ENCODE results near the gene CDHR5. TPM values are rescaled to one million over a fixed set of nuclear protein-coding genes. Genes with fewer than 3 reads are reported as not detected.

CDHR5 gene
- total RNA-seq, 4 donors from 2014 or later = 0.95 to 1.8 TPM; not detected in 2

DNA sequence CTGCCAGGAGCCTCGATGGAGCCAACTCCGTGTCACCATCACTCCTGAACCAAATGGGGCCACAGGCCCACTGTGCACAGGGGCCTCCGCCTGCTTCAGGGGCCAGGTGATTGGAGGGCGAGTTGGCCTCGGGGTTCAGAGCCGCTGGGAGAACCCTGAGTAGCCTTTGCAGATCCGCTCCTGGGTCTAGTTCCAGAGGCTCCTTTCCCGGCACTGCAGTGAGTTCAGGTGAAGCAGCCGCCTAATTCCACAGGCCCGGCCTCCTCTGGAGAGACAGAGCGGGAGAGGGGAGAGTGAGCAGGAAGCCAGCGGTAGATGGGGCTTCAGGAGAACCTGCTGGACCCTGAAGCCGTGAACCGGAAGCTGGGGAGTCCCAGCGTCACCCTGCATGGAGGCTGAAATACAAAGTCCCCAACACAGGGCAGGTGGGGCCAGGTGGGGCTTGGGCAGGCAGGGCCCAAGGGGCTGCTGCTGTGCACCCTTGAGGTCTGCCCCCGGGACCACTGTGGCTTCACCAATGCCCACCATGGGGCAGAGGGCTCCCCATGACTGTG lies 34.9 kb upstream of the CDHR5 start:
- no peak overlapping the region for H3K27ac ChIP-seq
- intact Hi-C loops (cut with DNase I; ENCODE audit: low total_unique reads) (loop anchor here (5.0 kb wide), 1 partner anchor 138 kb away; the partner anchor contains the start of gene SLC25A22), in situ Hi-C loops (cut with MboI; ENCODE audit: low sequenced_read_pairs in 4 of 4) (no loop called here)
- no peak overlapping the region for H3K4me3 ChIP-seq
- no peaks in the 10 kb centered on the region for H3K4me1 ChIP-seq
- no peaks in the 10 kb centered on the region for H3K9me3 ChIP-seq
- ATAC-seq (no peak), DNase-seq (no peak)
- no peak for TF ChIP-seq POLR2A (IDR thresholded peaks at IDR 0.05)
- TF ChIP-seq, protein P1, sequence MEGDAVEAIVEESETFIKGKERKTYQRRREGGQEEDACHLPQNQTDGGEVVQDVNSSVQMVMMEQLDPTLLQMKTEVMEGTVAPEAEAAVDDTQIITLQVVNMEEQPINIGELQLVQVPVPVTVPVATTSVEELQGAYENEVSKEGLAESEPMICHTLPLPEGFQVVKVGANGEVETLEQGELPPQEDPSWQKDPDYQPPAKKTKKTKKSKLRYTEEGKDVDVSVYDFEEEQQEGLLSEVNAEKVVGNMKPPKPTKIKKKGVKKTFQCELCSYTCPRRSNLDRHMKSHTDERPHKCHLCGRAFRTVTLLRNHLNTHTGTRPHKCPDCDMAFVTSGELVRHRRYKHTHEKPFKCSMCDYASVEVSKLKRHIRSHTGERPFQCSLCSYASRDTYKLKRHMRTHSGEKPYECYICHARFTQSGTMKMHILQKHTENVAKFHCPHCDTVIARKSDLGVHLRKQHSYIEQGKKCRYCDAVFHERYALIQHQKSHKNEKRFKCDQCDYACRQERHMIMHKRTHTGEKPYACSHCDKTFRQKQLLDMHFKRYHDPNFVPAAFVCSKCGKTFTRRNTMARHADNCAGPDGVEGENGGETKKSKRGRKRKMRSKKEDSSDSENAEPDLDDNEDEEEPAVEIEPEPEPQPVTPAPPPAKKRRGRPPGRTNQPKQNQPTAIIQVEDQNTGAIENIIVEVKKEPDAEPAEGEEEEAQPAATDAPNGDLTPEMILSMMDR (IDR thresholded peaks at IDR 0.05 in 4 of 5, conservative IDR thresholded peaks at IDR 0.05 in 1 of 5) = no peak
- H3K36me3 ChIP-seq = peaks cover 0 to 5% of the 10 kb centered on the region in 2 donors
- H3K27me3 ChIP-seq = no peaks in the 10 kb centered on the region

DNA sequence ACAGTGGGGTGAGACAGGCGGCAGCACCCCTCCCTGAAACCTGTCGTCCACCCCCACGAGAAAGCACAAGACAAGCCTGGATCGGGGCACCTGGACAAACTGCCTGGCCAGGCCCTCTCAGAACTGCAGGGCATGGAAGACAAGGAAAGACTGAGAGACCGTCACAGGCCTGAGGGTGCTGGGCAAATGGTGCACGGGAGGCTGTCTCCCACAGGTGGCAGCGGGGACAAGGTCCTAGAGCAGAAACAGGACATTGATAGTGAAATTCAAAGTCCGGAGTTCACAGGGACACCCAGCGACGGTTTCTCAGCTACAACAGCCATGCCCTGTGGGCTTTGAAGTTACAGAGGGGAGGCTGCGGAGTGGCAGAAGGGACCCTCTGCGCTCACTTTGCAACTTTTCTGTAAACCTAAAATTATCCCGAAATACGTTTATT lies 33.0 kb upstream of the CDHR5 start:
- Histone ChIP-seq H3K27me3 (no peaks in the 10 kb centered on the region), H3K27ac (no peak overlapping the region), H3K4me3 (no peak overlapping the region), H3K36me3 (peaks cover 0 to 5% of the 10 kb centered on the region in 2 donors), H3K4me1 (no peaks in the 10 kb centered on the region), H3K9me3 (no peaks in the 10 kb centered on the region)
- DNase-seq (no peak), ATAC-seq (no peak)
- intact Hi-C loops (cut with DNase I; ENCODE audit: low total_unique reads) (no loop called here), in situ Hi-C loops (cut with MboI; ENCODE audit: low sequenced_read_pairs in 4 of 4) (no loop called here)
- TF ChIP-seq, protein P1 (IDR thresholded peaks at IDR 0.05 in 4 of 5, conservative IDR thresholded peaks at IDR 0.05 in 1 of 5) = no peak
- TF ChIP-seq POLR2A (IDR thresholded peaks at IDR 0.05) = no peak

DNA sequence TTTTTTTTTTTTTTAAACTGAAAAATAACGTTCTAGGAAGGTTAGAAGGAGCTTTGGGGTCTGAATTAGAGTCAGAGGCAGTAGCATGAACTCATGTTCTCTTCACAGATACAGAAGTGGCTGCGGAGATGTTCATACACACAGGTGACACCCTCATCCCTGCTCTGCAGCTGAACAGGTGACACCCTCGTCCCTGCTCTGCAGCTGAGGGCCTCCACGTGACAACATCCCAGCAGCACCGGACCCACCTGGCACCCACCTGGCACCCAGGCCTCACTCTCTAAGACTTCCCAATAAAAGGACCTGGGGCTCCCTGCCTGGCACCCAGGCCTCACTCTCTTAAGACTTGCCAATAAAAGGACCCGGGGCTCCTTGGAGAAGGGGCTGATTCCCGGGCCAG lies 32.1 kb upstream of the CDHR5 start:
- ATAC-seq = no peak
- no peak for TF ChIP-seq POLR2A (IDR thresholded peaks at IDR 0.05)
- TF ChIP-seq, protein P1 (IDR thresholded peaks at IDR 0.05 in 4 of 5, conservative IDR thresholded peaks at IDR 0.05 in 1 of 5) = no peak
- intact Hi-C loops (cut with DNase I; ENCODE audit: low total_unique reads) = no loop called here
- peaks cover 0 to 5% of the 10 kb centered on the region in 2 donors for H3K36me3 ChIP-seq
- no peak overlapping the region for H3K27ac ChIP-seq
- no peaks in the 10 kb centered on the region for H3K4me1 ChIP-seq
- in situ Hi-C loops (cut with MboI; ENCODE audit: low sequenced_read_pairs in 4 of 4) = no loop called here
- no peaks in the 10 kb centered on the region for H3K27me3 ChIP-seq
- H3K9me3 ChIP-seq = no peaks in the 10 kb centered on the region
- DNase-seq = no peak
- no peak overlapping the region for H3K4me3 ChIP-seq

DNA sequence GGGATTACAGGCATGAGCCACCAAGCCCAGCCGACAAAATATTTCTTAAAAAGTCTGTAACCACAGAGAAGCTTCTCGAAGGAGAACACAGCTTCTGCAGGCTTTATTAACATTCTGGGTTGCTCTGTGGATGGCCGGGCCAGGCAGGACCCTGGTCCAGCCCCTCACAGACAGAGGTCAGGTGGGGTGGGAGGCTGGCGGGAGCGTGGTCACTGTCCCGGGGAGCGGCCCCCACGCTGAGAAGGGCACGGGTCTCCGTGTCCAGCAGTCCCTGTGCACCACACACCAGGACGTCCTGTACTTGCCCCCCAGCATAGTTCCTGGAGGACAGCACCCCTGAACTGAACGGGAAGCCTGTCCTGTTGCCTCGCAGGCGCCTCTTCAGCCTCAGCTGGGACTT lies 31.7 kb upstream of the CDHR5 start:
- H3K4me3 ChIP-seq = no peak overlapping the region
- TF ChIP-seq, protein P1 (IDR thresholded peaks at IDR 0.05 in 4 of 5, conservative IDR thresholded peaks at IDR 0.05 in 1 of 5) = no peak
- peaks cover 0 to 5% of the 10 kb centered on the region in 2 donors for H3K36me3 ChIP-seq
- intact Hi-C loops (cut with DNase I; ENCODE audit: low total_unique reads) = no loop called here
- DNase-seq (no peak), ATAC-seq (no peak)
- H3K27me3 ChIP-seq = no peaks in the 10 kb centered on the region
- no peaks in the 10 kb centered on the region for H3K9me3 ChIP-seq
- in situ Hi-C loops (cut with MboI; ENCODE audit: low sequenced_read_pairs in 4 of 4) = no loop called here
- no peaks in the 10 kb centered on the region for H3K4me1 ChIP-seq
- no peak overlapping the region for H3K27ac ChIP-seq

Measured in gastrocnemius medialis (tissue), 4 donors.